GM21526 (cell line): ENCODE measurements around the gene MFNG.

Experiments
- ATAC-seq: cut with Tn5 transposase; IDR thresholded peaks from one replicate; pipeline ENCODE4 v1.9.1; 2021; ENCODE audit warnings: moderate library complexity; ENCODE audit not compliant: unreplicated experiment, low FRiP score

The MFNG gene

GRCh38 chr22:37427711-37428635 lies 58.2 kb downstream of the MFNG start:
- no peak for ATAC-seq

DNA sequence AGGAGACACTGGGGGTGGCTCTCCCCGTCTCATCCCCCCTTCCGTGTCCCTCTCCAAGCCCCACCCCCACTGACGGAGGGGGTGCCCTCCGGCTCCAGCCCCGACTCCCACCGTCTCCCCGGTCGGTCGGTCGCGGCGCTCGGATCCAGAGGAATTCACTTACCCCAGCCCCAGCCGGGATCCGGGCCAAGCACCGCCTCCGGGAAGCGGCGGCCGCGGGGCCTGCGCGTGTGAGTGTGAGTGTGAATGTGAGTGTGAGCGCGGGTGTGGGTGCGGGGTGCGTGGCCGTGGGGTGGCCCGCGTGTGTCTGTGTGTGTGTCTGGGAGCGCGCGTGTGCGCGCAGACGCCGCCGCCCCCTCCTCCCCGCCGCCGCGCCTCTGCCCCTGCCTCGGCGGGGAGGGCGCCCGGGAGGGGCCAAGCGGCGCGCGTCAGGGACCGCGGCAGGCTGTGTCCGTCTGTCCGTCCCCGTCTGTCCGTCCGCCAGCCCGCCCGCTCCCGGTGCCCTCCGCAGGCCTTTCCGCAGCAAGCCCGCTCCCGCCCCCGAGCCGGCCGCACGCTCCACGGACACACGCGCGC lies 59.0 kb downstream of the MFNG start, which contains the start of gene ELFN2:
TSS of gene ELFN2 (minus strand) at position 345 of the 576 bp plus-strand sequence. CDS start 51,945 bp downstream, outside the sequence.
- ATAC-seq, result no peak

- no peak for ATAC-seq
Observed at GRCh38 chr22:37426706-37427134, 59.5 kb downstream of the MFNG start.

GRCh38 chr22:37425800-37426705 lies 60.1 kb downstream of the MFNG start:
- ATAC-seq, result no peak

GRCh38 chr22:37425369-37425768 lies 60.8 kb downstream of the MFNG start:
- no peak for ATAC-seq

- no peak for ATAC-seq
Observed at GRCh38 chr22:37423283-37423682, 62.9 kb downstream of the MFNG start.

GRCh38 chr22:37421468-37421877 lies 64.7 kb downstream of the MFNG start:
- no peak for ATAC-seq

- ATAC-seq, result no peak
Observed at GRCh38 chr22:37420686-37421467, 65.3 kb downstream of the MFNG start.

- ATAC-seq, result no peak
Observed at GRCh38 chr22:37419969-37420685, 66.1 kb downstream of the MFNG start.

- ATAC-seq, result no peak
Observed at GRCh38 chr22:37419370-37419968, 66.7 kb downstream of the MFNG start.
